Esophagus muscularis mucosa (tissue), 4 donors: ENCODE measurements around the gene PARP14. TPM values are rescaled to one million over a fixed set of nuclear protein-coding genes. Genes with fewer than 3 reads are reported as not detected.

Experiments
- DNase-seq: peaks from one replicate; pipeline ENCODE4 v3.0.0-alpha.2; 2017; ENCODE audit errors: extremely low spot score
- H3K27ac ChIP-seq, 4 donors: fragments of 200-600 bp; sonication (generic); replicated peaks in 1 of 4; 1 replicate in 3 of 4; 2 replicates in 1 of 4; pipeline ENCODE4 v1.5.1; 2016 to 2019; ENCODE audit warnings: mild to moderate bottlenecking in 1 of 4
- H3K27me3 ChIP-seq, 4 donors: fragments of 200-600 bp; sonication (generic); one replicate each; pipeline versions ENCODE4 v1.5.1 to v1.6.0; 2016 to 2019
- H3K36me3 ChIP-seq, 4 donors: fragments of 200-600 bp; sonication (generic); one replicate each; pipeline ENCODE4 v1.5.1; 2016 to 2019
- H3K4me1 ChIP-seq, 4 donors: fragments of 200-600 bp; sonication (generic); one replicate each; pipeline ENCODE4 v1.5.1; 2016 to 2019
- H3K4me3 ChIP-seq, 4 donors: fragments of 200-600 bp; sonication (generic); 1 replicate in 2 of 4; 2 replicates in 2 of 4; pipeline ENCODE4 v1.5.1; 2016 to 2019; ENCODE audit warnings: mild to moderate bottlenecking in 4 of 4, moderate library complexity in 1 of 4
- H3K9me3 ChIP-seq, 4 donors: fragments of 200-600 bp; sonication (generic); 1 replicate in 3 of 4; 2 replicates in 1 of 4; pipeline ENCODE4 v1.5.1; 2016 to 2019
- EP300 ChIP-seq: sonication (generic); formaldehyde crosslinking; IDR thresholded peaks from one replicate; pipeline ENCODE4 v1.6.1; 2017; ENCODE audit warnings: antibody characterized with exemption
- POLR2A ChIP-seq: fragments of 450-650 bp; IDR thresholded peaks from one replicate; pipeline ENCODE4 v1.6.1; 2017; ENCODE audit warnings: antibody characterized with exemption, moderate library complexity, mild to moderate bottlenecking, low read depth
- POLR2AphosphoS5 ChIP-seq, 2 donors: sonication (generic); formaldehyde crosslinking; IDR thresholded peaks; one replicate each; pipeline ENCODE4 v1.6.1; 2017; ENCODE audit warnings: antibody characterized with exemption in 2 of 2
- WGBS: methylation state at CpG from one replicate; pipeline ENCODE4 v1.1.5; 2018; 5-methylcytosine and 5-hydroxymethylcytosine counted together
- intact Hi-C: fragments of 100-400 bp; cut with DNase I; formaldehyde crosslinking; loops from one replicate; pipeline ENCODE4 v1.15.1; 2023
- total RNA-seq, 4 donors: library from RNA; depleted of rRNA; stranded (reverse); fragments of >200 nt; gene quantifications; one replicate each; pipeline versions ENCODE4 v1.1.0 to v1.2.1, GENCODE V29; 2016
- TF ChIP-seq, protein P1 (sequence below), 3 experiments: fragments of 200-600 bp in 2 of 3; fragments of 450-650 bp in 1 of 3; sonication (generic) in 2 of 3; IDR thresholded peaks; one replicate each; pipeline ENCODE4 v1.5.1; 2017 to 2019; ENCODE audit warnings: antibody characterized with exemption in 3 of 3, mild to moderate bottlenecking in 2 of 3, moderate library complexity in 1 of 3

The PARP14 gene
- total RNA-seq, 4 donors from 2014 or later: 21.4 to 34.1 (median 22.5) TPM

DNA sequence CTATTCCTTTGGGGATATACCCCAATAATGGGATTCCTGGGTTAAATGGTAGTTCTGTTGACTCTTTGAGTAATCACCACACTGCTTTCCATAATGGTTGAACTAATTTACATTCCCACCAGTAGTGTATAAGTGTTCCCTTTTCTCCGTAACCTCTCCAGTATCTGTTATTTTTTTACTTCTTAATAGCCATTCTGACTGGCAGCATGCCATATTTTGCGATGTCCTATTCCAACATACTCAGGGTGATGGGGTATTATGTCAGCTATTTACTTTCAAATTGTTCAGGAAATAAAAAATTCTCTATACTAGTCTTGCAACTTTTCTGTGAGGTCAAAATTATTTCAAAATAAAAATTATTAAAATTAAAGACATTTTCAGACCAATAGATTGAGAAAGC is 9.1 kb upstream of the PARP14 start:
- H3K27me3 ChIP-seq: no peaks in the 10 kb centered on the region
- intact Hi-C loops: no loop called here
- TF ChIP-seq, protein P1, sequence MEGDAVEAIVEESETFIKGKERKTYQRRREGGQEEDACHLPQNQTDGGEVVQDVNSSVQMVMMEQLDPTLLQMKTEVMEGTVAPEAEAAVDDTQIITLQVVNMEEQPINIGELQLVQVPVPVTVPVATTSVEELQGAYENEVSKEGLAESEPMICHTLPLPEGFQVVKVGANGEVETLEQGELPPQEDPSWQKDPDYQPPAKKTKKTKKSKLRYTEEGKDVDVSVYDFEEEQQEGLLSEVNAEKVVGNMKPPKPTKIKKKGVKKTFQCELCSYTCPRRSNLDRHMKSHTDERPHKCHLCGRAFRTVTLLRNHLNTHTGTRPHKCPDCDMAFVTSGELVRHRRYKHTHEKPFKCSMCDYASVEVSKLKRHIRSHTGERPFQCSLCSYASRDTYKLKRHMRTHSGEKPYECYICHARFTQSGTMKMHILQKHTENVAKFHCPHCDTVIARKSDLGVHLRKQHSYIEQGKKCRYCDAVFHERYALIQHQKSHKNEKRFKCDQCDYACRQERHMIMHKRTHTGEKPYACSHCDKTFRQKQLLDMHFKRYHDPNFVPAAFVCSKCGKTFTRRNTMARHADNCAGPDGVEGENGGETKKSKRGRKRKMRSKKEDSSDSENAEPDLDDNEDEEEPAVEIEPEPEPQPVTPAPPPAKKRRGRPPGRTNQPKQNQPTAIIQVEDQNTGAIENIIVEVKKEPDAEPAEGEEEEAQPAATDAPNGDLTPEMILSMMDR (IDR thresholded peaks at IDR 0.05): no peak
- TF ChIP-seq EP300 (no peak), POLR2A (no peak), POLR2AphosphoS5 (IDR thresholded peaks at IDR 0.05) (no peak)
- no peaks in the 10 kb centered on the region for H3K4me1 ChIP-seq
- WGBS: 60% methylated on average over 2 of the region's 2 CpGs
- DNase-seq: no peak
- no peak overlapping the region for H3K4me3 ChIP-seq
- H3K27ac ChIP-seq: no peak overlapping the region
- H3K9me3 ChIP-seq: no peaks in the 10 kb centered on the region
- no peaks in the 10 kb centered on the region for H3K36me3 ChIP-seq

DNA sequence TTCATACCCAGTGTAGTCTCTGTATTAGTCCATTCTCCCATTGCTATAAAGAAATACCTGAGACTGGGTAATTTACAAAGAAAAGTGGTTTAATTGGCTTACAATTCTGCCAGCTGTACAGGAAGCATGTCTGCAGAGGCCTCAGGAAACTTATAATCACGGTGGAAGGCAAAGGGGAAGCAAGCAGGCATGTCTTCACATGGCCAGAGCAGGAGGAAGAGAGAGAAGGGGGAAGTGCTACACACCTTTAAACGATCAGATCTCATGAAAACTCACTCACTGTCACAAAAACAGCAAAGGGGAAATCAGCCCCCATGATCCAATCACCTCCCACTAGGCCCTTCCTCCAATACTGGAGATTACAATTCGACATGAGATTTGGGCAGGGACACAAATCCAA is 6.3 kb upstream of the PARP14 start:
- intact Hi-C loops: no loop called here
- H3K4me1 ChIP-seq: peaks cover under 1 to 11% (median 7%) of the 10 kb centered on the region in 4 donors

DNA sequence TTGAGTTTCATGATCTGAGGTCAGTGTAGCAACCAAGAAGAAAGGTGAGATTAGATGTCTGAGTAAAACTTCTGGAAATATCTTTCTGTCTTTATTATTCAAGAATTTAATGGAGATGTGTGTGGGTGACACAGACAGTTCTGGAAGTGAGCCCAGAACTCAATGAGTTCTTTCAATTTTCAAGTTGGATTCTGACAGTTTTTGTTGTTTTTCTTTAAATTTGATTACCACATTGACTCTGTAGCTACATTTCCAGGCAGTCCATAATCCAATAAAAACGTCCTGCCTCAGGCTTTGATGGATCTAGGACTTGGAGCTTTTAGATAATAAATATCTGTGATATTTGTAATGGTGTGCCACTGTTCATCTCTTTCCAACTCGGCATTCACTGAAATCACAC is 3.9 kb upstream of the PARP14 start:
- intact Hi-C loops: loop anchor here (5.0 kb wide), 2 partner anchors 219 to 1129 kb away; partner anchors contain the start of gene POLQ
- 58% methylated on average over 2 of the region's 2 CpGs for WGBS
- no peak for TF ChIP-seq POLR2A
- no peak for TF ChIP-seq EP300
- no peak for TF ChIP-seq POLR2AphosphoS5 (IDR thresholded peaks at IDR 0.05)
- TF ChIP-seq, protein P1 (IDR thresholded peaks at IDR 0.05): no peak

More for the DNA sequence above, 6.3 kb upstream of the PARP14 start:
- TF ChIP-seq POLR2A (no peak), EP300 (no peak), POLR2AphosphoS5 (IDR thresholded peaks at IDR 0.05) (no peak)
- TF ChIP-seq, protein P1 (IDR thresholded peaks at IDR 0.05): no peak
- WGBS: 61% methylated on average over 3 of the region's 3 CpGs
- Histone ChIP-seq H3K9me3 (no peaks in the 10 kb centered on the region), H3K27me3 (no peaks in the 10 kb centered on the region), H3K4me3 (no peak overlapping the region), H3K36me3 (no peaks in the 10 kb centered on the region), H3K27ac (no peak overlapping the region)
- no peak for DNase-seq

DNA sequence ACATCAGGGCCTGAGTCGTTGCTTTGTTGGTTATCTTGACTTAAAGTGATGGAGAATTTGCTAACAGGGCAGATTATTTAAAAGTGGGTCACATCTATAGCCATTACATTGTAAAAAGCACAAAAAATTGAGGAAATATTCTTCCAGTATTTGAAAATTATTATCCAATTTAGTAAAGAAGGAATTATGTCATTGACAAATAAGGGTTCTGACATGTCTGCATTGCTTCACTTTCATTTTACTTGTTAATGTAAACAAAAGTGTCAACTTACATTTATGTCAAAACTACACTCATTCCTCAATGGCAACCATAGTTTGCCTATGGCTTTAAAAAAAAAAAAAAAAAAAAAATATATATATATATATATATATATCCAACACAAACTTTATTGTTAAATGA is 3.4 kb upstream of the PARP14 start:
- Histone ChIP-seq H3K27ac (no peak overlapping the region), H3K36me3 (no peaks in the 10 kb centered on the region), H3K27me3 (no peaks in the 10 kb centered on the region), H3K4me1 (peaks cover 15 to 34% (median 26%) of the 10 kb centered on the region in 4 donors), H3K4me3 (no peak overlapping the region), H3K9me3 (no peaks in the 10 kb centered on the region)
- DNase-seq: no peak
- TF ChIP-seq EP300 (no peak), POLR2A (no peak), POLR2AphosphoS5 (IDR thresholded peaks at IDR 0.05) (no peak)
- TF ChIP-seq, protein P1 (IDR thresholded peaks at IDR 0.05): no peak
- WGBS: 79% methylated on average over 1 of the region's 1 CpG
- intact Hi-C loops: loop anchor here (5.0 kb wide), 2 partner anchors 220 to 1130 kb away; partner anchors contain the start of gene POLQ

More for the DNA sequence above, 3.9 kb upstream of the PARP14 start:
- Histone ChIP-seq H3K36me3 (no peaks in the 10 kb centered on the region), H3K27me3 (no peaks in the 10 kb centered on the region), H3K9me3 (no peaks in the 10 kb centered on the region), H3K4me1 (peaks cover 11 to 30% (median 22%) of the 10 kb centered on the region in 4 donors), H3K4me3 (no peak overlapping the region), H3K27ac (no peak overlapping the region)
- DNase-seq: no peak

DNA sequence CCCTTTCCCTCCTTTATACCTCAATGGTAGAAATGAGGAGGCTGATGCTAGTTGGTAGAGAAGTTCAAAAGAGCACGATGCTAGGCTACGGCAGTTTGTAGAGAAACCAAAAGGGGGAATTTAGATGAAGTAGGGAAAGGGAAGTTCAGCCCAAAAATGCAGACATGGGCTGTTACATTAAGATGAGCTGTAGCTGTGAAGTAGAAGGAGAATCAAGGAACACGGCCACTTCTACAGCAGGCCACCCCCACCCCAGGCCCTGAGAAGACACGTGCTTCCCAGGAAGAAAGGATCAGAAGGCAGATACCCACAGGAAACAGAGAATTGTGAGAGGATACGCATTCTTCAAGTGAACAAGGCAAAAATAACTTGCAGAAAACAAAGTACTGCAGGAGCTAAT is 2.1 kb upstream of the PARP14 start:
- Histone ChIP-seq H3K9me3 (no peaks in the 10 kb centered on the region), H3K27me3 (no peaks in the 10 kb centered on the region), H3K4me1 (peaks cover 20 to 43% (median 36%) of the 10 kb centered on the region in 4 donors), H3K27ac (peak overlapping the region; percentile 94 to 97 (median 94)), H3K36me3 (no peaks in the 10 kb centered on the region), H3K4me3 (peak overlapping the region in 1 of 4 donors; percentile 93)
- TF ChIP-seq EP300 (no peak), POLR2AphosphoS5 (IDR thresholded peaks at IDR 0.05) (no peak), POLR2A (no peak)
- TF ChIP-seq, protein P1 (IDR thresholded peaks at IDR 0.05): no peak
- intact Hi-C loops: loop anchor here (2.0 to 5.0 kb wide), 4 partner anchors 118 to 1131 kb away; partner anchors contain the start of gene POLQ
- 60% methylated on average over 5 of the region's 5 CpGs for WGBS
- no peak for DNase-seq
